Activated T-cell treated with anti-CD3 and anti-CD28 coated beads, Interleukin-2, amount 50 U/mL, for 24 hours (primary cell): ENCODE measurements around the gene TRIM6.
"Not testable (repeated sequence)": the region's sequence is repeated elsewhere in the genome, so short reads cannot be mapped to it uniquely, and the experiment has no call there.

Source experiments
- DNase-seq: peaks from one replicate; pipeline ENCODE4 v3.0.0-alpha.2; 2020
- H3K27ac Mint-ChIP-seq: 2 replicates; pipeline ENCODE4 v1.8.0; 2020; ENCODE audit warnings: mild to moderate bottlenecking, mixed read lengths
- H3K27me3 Mint-ChIP-seq: 2 replicates; pipeline ENCODE4 v1.8.0; 2020; ENCODE audit warnings: mixed read lengths
- H3K36me3 Mint-ChIP-seq: 2 replicates; pipeline ENCODE4 v1.8.0; 2020; ENCODE audit warnings: low read depth, mixed read lengths
- H3K4me1 Mint-ChIP-seq: 2 replicates; pipeline ENCODE4 v1.8.0; 2020; ENCODE audit warnings: low read depth, mixed read lengths
- H3K4me3 Mint-ChIP-seq: 2 replicates; pipeline ENCODE4 v1.8.0; 2020; ENCODE audit warnings: mild to moderate bottlenecking, moderate library complexity, mixed read lengths
- H3K9me3 Mint-ChIP-seq: 2 replicates; pipeline ENCODE4 v1.8.0; 2020; ENCODE audit warnings: mixed read lengths

The TRIM6 gene

GRCh38 chr11:5589906-5590305 lies 6.5 kb upstream of the TRIM6 start:
- H3K4me1 Mint-ChIP-seq, H3K4me3 Mint-ChIP-seq, H3K27ac Mint-ChIP-seq, DNase-seq, H3K27me3 Mint-ChIP-seq, H3K9me3 Mint-ChIP-seq, H3K36me3 Mint-ChIP-seq: not testable (repeated sequence)

GRCh38 chr11:5591613-5592012 lies 4.8 kb upstream of the TRIM6 start:
- no peak overlapping the region for H3K27ac Mint-ChIP-seq
- H3K4me3 Mint-ChIP-seq = no peak overlapping the region
- no peaks in the 10 kb centered on the region for H3K9me3 Mint-ChIP-seq

GRCh38 chr11:5592615-5593014 lies 3.8 kb upstream of the TRIM6 start:
- H3K9me3 Mint-ChIP-seq = no peaks in the 10 kb centered on the region
- peaks cover 9% of the 10 kb centered on the region for H3K4me1 Mint-ChIP-seq
- H3K27me3 Mint-ChIP-seq = peaks cover 13% of the 10 kb centered on the region
- H3K4me3 Mint-ChIP-seq = no peak overlapping the region
- no peak for DNase-seq
- H3K27ac Mint-ChIP-seq = no peak overlapping the region
- no peaks in the 10 kb centered on the region for H3K36me3 Mint-ChIP-seq

More at GRCh38 chr11:5591613-5592012, 4.8 kb upstream of the TRIM6 start:
- Mint-ChIP-seq H3K36me3 (no peaks in the 10 kb centered on the region), H3K27me3 (peaks cover 4% of the 10 kb centered on the region), H3K4me1 (peaks cover 5% of the 10 kb centered on the region)
- no peak for DNase-seq

GRCh38 chr11:5593146-5593545 lies 3.3 kb upstream of the TRIM6 start:
- H3K4me1 Mint-ChIP-seq = peaks cover 9% of the 10 kb centered on the region
- peaks cover 18% of the 10 kb centered on the region for H3K27me3 Mint-ChIP-seq
- no peak overlapping the region for H3K27ac Mint-ChIP-seq
- no peak for DNase-seq
- H3K36me3 Mint-ChIP-seq = no peaks in the 10 kb centered on the region
- H3K9me3 Mint-ChIP-seq = no peaks in the 10 kb centered on the region
- no peak overlapping the region for H3K4me3 Mint-ChIP-seq

- no peak overlapping the region for H3K27ac Mint-ChIP-seq
- no peak for DNase-seq
Measured at GRCh38 chr11:5597953-5598352, 1.5 kb downstream of the TRIM6 start.

GRCh38 chr11:5600374-5600851 lies 4.0 kb downstream of the TRIM6 start:
- H3K9me3 Mint-ChIP-seq = no peaks in the 10 kb centered on the region
- no peak overlapping the region for H3K4me3 Mint-ChIP-seq
- H3K4me1 Mint-ChIP-seq = peaks cover 9% of the 10 kb centered on the region
- H3K27ac Mint-ChIP-seq = no peak overlapping the region
- peaks cover 19% of the 10 kb centered on the region for H3K27me3 Mint-ChIP-seq
- no peaks in the 10 kb centered on the region for H3K36me3 Mint-ChIP-seq
- DNase-seq = peak; percentile 59

More at GRCh38 chr11:5597953-5598352, 1.5 kb downstream of the TRIM6 start:
- Mint-ChIP-seq H3K27me3 (peaks cover 19% of the 10 kb centered on the region), H3K4me3 (no peak overlapping the region), H3K9me3 (no peaks in the 10 kb centered on the region), H3K4me1 (peaks cover 9% of the 10 kb centered on the region), H3K36me3 (no peaks in the 10 kb centered on the region)

GRCh38 chr11:5602791-5603190 lies 6.4 kb downstream of the TRIM6 start:
- DNase-seq, H3K9me3 Mint-ChIP-seq, H3K36me3 Mint-ChIP-seq, H3K4me1 Mint-ChIP-seq, H3K4me3 Mint-ChIP-seq, H3K27me3 Mint-ChIP-seq, H3K27ac Mint-ChIP-seq: not testable (repeated sequence)

GRCh38 chr11:5603326-5603725 lies 6.9 kb downstream of the TRIM6 start:
- Mint-ChIP-seq H3K4me3 (no peak overlapping the region), H3K36me3 (no peaks in the 10 kb centered on the region), H3K27me3 (no peaks in the 10 kb centered on the region), H3K9me3 (no peaks in the 10 kb centered on the region), H3K4me1 (no peaks in the 10 kb centered on the region), H3K27ac (no peak overlapping the region)
- no peak for DNase-seq

- H3K27me3 Mint-ChIP-seq = no peaks in the 10 kb centered on the region
- H3K4me1 Mint-ChIP-seq = no peaks in the 10 kb centered on the region
- H3K27ac Mint-ChIP-seq = no peak overlapping the region
Measured at GRCh38 chr11:5604896-5605295, 8.5 kb downstream of the TRIM6 start.

GRCh38 chr11:5605849-5606248 lies 9.4 kb downstream of the TRIM6 start:
- DNase-seq = no peak
- no peak overlapping the region for H3K27ac Mint-ChIP-seq
- H3K9me3 Mint-ChIP-seq = no peaks in the 10 kb centered on the region
- no peaks in the 10 kb centered on the region for H3K36me3 Mint-ChIP-seq
- H3K4me3 Mint-ChIP-seq = no peak overlapping the region
- no peaks in the 10 kb centered on the region for H3K27me3 Mint-ChIP-seq
- H3K4me1 Mint-ChIP-seq = no peaks in the 10 kb centered on the region

More at GRCh38 chr11:5604896-5605295, 8.5 kb downstream of the TRIM6 start:
- H3K9me3 Mint-ChIP-seq = no peaks in the 10 kb centered on the region
- no peak for DNase-seq
- H3K4me3 Mint-ChIP-seq = no peak overlapping the region
- H3K36me3 Mint-ChIP-seq = no peaks in the 10 kb centered on the region

- H3K27me3 Mint-ChIP-seq = no peaks in the 10 kb centered on the region
- DNase-seq = no peak
- no peaks in the 10 kb centered on the region for H3K36me3 Mint-ChIP-seq
- H3K4me1 Mint-ChIP-seq = no peaks in the 10 kb centered on the region
- no peaks in the 10 kb centered on the region for H3K9me3 Mint-ChIP-seq
- no peak overlapping the region for H3K4me3 Mint-ChIP-seq
- H3K27ac Mint-ChIP-seq = no peak overlapping the region
Measured at GRCh38 chr11:5608808-5609207, 12.4 kb downstream of the TRIM6 start.

- H3K36me3 Mint-ChIP-seq = no peaks in the 10 kb centered on the region
- no peak overlapping the region for H3K4me3 Mint-ChIP-seq
- no peaks in the 10 kb centered on the region for H3K4me1 Mint-ChIP-seq
- H3K27me3 Mint-ChIP-seq = no peaks in the 10 kb centered on the region
- H3K9me3 Mint-ChIP-seq = no peaks in the 10 kb centered on the region
- DNase-seq = no peak
- no peak overlapping the region for H3K27ac Mint-ChIP-seq
Measured at GRCh38 chr11:5610446-5610845, 14.0 kb downstream of the TRIM6 start.

- no peaks in the 10 kb centered on the region for H3K27me3 Mint-ChIP-seq
- H3K4me1 Mint-ChIP-seq = no peaks in the 10 kb centered on the region
- H3K4me3 Mint-ChIP-seq = no peak overlapping the region
- H3K27ac Mint-ChIP-seq = no peak overlapping the region
- H3K9me3 Mint-ChIP-seq = no peaks in the 10 kb centered on the region
- no peaks in the 10 kb centered on the region for H3K36me3 Mint-ChIP-seq
- no peak for DNase-seq
Measured at GRCh38 chr11:5611627-5612026, 15.2 kb downstream of the TRIM6 start.

- H3K27ac Mint-ChIP-seq = no peak overlapping the region
Measured at GRCh38 chr11:5618807-5619206, 22.4 kb downstream of the TRIM6 start.

GRCh38 chr11:5620651-5621521 lies 24.4 kb downstream of the TRIM6 start:
- no peak for DNase-seq
- H3K27me3 Mint-ChIP-seq = no peaks in the 10 kb centered on the region
- H3K36me3 Mint-ChIP-seq = peaks cover 2% of the 10 kb centered on the region
- peaks cover 21% of the 10 kb centered on the region for H3K4me1 Mint-ChIP-seq
- no peak overlapping the region for H3K4me3 Mint-ChIP-seq
- H3K27ac Mint-ChIP-seq = no peak overlapping the region
- no peaks in the 10 kb centered on the region for H3K9me3 Mint-ChIP-seq

More at GRCh38 chr11:5618807-5619206, 22.4 kb downstream of the TRIM6 start:
- no peak for DNase-seq
- no peaks in the 10 kb centered on the region for H3K9me3 Mint-ChIP-seq
- peaks cover 3% of the 10 kb centered on the region for H3K4me1 Mint-ChIP-seq
- H3K36me3 Mint-ChIP-seq = no peaks in the 10 kb centered on the region
- no peak overlapping the region for H3K4me3 Mint-ChIP-seq
- no peaks in the 10 kb centered on the region for H3K27me3 Mint-ChIP-seq
